Measurements from ENCODE around the gene MOBP.

GRCh38 chr3:39426312-39426711, 41.2 kb upstream of the MOBP start:
- TF ChIP-seq CTCF (IDR thresholded peaks at IDR 0.05; ENCODE audit: low read length) (no peak), EZH2 (IDR thresholded peaks at IDR 0.05; ENCODE audit: borderline replicate concordance, low read length) (no peak)
